Activated naive CD4-positive, alpha-beta T cell treated with anti-CD3 and anti-CD28 coated beads, Interleukin-2, amount 50 U/mL, for 24 hours (primary cell): ENCODE measurements around the gene RRM2.
A peak's percentile ranks its signal among the peaks of the same experiment; 100 is the strongest.

Experiments
- H3K27ac Mint-ChIP-seq: one replicate; pipeline ENCODE4 v1.8.0; 2021; ENCODE audit warnings: mild to moderate bottlenecking, mixed read lengths
- H3K27me3 Mint-ChIP-seq: one replicate; pipeline ENCODE4 v1.8.0; 2021; ENCODE audit warnings: mixed read lengths
- H3K36me3 Mint-ChIP-seq: one replicate; pipeline ENCODE4 v1.8.0; 2021; ENCODE audit warnings: mixed read lengths
- H3K4me1 Mint-ChIP-seq: one replicate; pipeline ENCODE4 v1.8.0; 2021; ENCODE audit warnings: mixed read lengths
- H3K4me3 Mint-ChIP-seq: one replicate; pipeline ENCODE4 v1.8.0; 2021; ENCODE audit warnings: mild to moderate bottlenecking, mixed read lengths
- H3K9me3 Mint-ChIP-seq: one replicate; pipeline ENCODE4 v1.8.0; 2021; ENCODE audit warnings: mixed read lengths

The RRM2 gene

GRCh38 chr2:10122500-10123280, at the start of gene RRM2:
RRM2 (plus strand) TSS chr2:10122739; CDS start chr2:10122799, 60 bp downstream.
- peaks cover 8% of the 10 kb centered on the region for H3K27me3 Mint-ChIP-seq
- H3K27ac Mint-ChIP-seq, result peak within 1 kb of the TSS; percentile 92
- no peaks in the 10 kb centered on the region for H3K36me3 Mint-ChIP-seq
- peaks cover 40% of the 10 kb centered on the region for H3K4me1 Mint-ChIP-seq
- no peaks in the 10 kb centered on the region for H3K9me3 Mint-ChIP-seq
- peak within 1 kb of the TSS; percentile 98 for H3K4me3 Mint-ChIP-seq

GRCh38 chr2:10073706-10074105, 48.8 kb upstream of the RRM2 start:
- Mint-ChIP-seq H3K27me3 (peaks cover 33% of the 10 kb centered on the region), H3K9me3 (no peaks in the 10 kb centered on the region), H3K4me1 (peaks cover 6% of the 10 kb centered on the region), H3K27ac (no peak overlapping the region), H3K36me3 (no peaks in the 10 kb centered on the region), H3K4me3 (no peak overlapping the region)

- Mint-ChIP-seq H3K4me3 (no peak overlapping the region), H3K9me3 (no peaks in the 10 kb centered on the region), H3K27me3 (peaks cover 39% of the 10 kb centered on the region), H3K36me3 (no peaks in the 10 kb centered on the region), H3K4me1 (peaks cover 12% of the 10 kb centered on the region), H3K27ac (no peak overlapping the region)
Measured at GRCh38 chr2:10075101-10075500, 47.4 kb upstream of the RRM2 start.

GRCh38 chr2:10075571-10076209, 46.8 kb upstream of the RRM2 start:
- H3K36me3 Mint-ChIP-seq, result no peaks in the 10 kb centered on the region
- no peak overlapping the region for H3K4me3 Mint-ChIP-seq
- H3K4me1 Mint-ChIP-seq, result peaks cover 12% of the 10 kb centered on the region
- no peaks in the 10 kb centered on the region for H3K9me3 Mint-ChIP-seq
- H3K27me3 Mint-ChIP-seq, result peaks cover 39% of the 10 kb centered on the region
- H3K27ac Mint-ChIP-seq, result no peak overlapping the region

- Mint-ChIP-seq H3K27ac (peak overlapping the region; percentile 38), H3K27me3 (peaks cover 43% of the 10 kb centered on the region), H3K4me1 (peaks cover 19% of the 10 kb centered on the region), H3K4me3 (no peak overlapping the region), H3K36me3 (no peaks in the 10 kb centered on the region), H3K9me3 (no peaks in the 10 kb centered on the region)
Measured at GRCh38 chr2:10076511-10076910, 46.0 kb upstream of the RRM2 start.

- Mint-ChIP-seq H3K36me3 (no peaks in the 10 kb centered on the region), H3K27ac (no peak overlapping the region), H3K9me3 (no peaks in the 10 kb centered on the region), H3K4me1 (peaks cover 19% of the 10 kb centered on the region), H3K27me3 (peaks cover 46% of the 10 kb centered on the region), H3K4me3 (no peak overlapping the region)
Measured at GRCh38 chr2:10076988-10077527, 45.5 kb upstream of the RRM2 start.

GRCh38 chr2:10078001-10078400, 44.5 kb upstream of the RRM2 start:
- Mint-ChIP-seq H3K27ac (peak overlapping the region; percentile 53), H3K9me3 (no peaks in the 10 kb centered on the region), H3K4me3 (no peak overlapping the region), H3K4me1 (peaks cover 14% of the 10 kb centered on the region), H3K27me3 (peaks cover 46% of the 10 kb centered on the region), H3K36me3 (no peaks in the 10 kb centered on the region)

- Mint-ChIP-seq H3K27me3 (peaks cover 54% of the 10 kb centered on the region), H3K9me3 (no peaks in the 10 kb centered on the region), H3K27ac (peak overlapping the region; percentile 66), H3K4me3 (peak overlapping the region; percentile 81), H3K4me1 (peaks cover 14% of the 10 kb centered on the region), H3K36me3 (no peaks in the 10 kb centered on the region)
Measured at GRCh38 chr2:10078704-10079265, 43.8 kb upstream of the RRM2 start.

- Mint-ChIP-seq H3K27ac (peak overlapping the region; percentile 66), H3K36me3 (no peaks in the 10 kb centered on the region), H3K27me3 (peaks cover 54% of the 10 kb centered on the region), H3K9me3 (no peaks in the 10 kb centered on the region), H3K4me3 (peak overlapping the region; percentile 81), H3K4me1 (peaks cover 14% of the 10 kb centered on the region)
Measured at GRCh38 chr2:10079266-10079869, 43.2 kb upstream of the RRM2 start.

GRCh38 chr2:10079870-10080535, 42.5 kb upstream of the RRM2 start, which contains the start of gene CYS1:
CYS1 (minus strand) TSS chr2:10080411; CDS start chr2:10080223, 188 bp downstream.
- peaks cover 14% of the 10 kb centered on the region for H3K4me1 Mint-ChIP-seq
- H3K36me3 Mint-ChIP-seq, result no peaks in the 10 kb centered on the region
- no peaks in the 10 kb centered on the region for H3K9me3 Mint-ChIP-seq
- H3K27ac Mint-ChIP-seq, result peak within 1 kb of the TSS; percentile 75
- H3K27me3 Mint-ChIP-seq, result peaks cover 56% of the 10 kb centered on the region
- H3K4me3 Mint-ChIP-seq, result peak within 1 kb of the TSS; percentile 81

- Mint-ChIP-seq H3K27me3 (peaks cover 56% of the 10 kb centered on the region), H3K4me1 (peaks cover 14% of the 10 kb centered on the region), H3K4me3 (peak overlapping the region; percentile 81), H3K36me3 (no peaks in the 10 kb centered on the region), H3K27ac (no peak overlapping the region), H3K9me3 (no peaks in the 10 kb centered on the region)
Measured at GRCh38 chr2:10080536-10081304, 41.8 kb upstream of the RRM2 start.

- H3K4me1 Mint-ChIP-seq, result peaks cover 14% of the 10 kb centered on the region
- H3K27me3 Mint-ChIP-seq, result peaks cover 43% of the 10 kb centered on the region
- no peaks in the 10 kb centered on the region for H3K36me3 Mint-ChIP-seq
- H3K27ac Mint-ChIP-seq, result no peak overlapping the region
- H3K4me3 Mint-ChIP-seq, result no peak overlapping the region
- H3K9me3 Mint-ChIP-seq, result no peaks in the 10 kb centered on the region
Measured at GRCh38 chr2:10083046-10083445, 39.5 kb upstream of the RRM2 start.

GRCh38 chr2:10083692-10084211, 38.8 kb upstream of the RRM2 start:
- no peaks in the 10 kb centered on the region for H3K9me3 Mint-ChIP-seq
- no peaks in the 10 kb centered on the region for H3K36me3 Mint-ChIP-seq
- H3K27ac Mint-ChIP-seq, result no peak overlapping the region
- peaks cover 13% of the 10 kb centered on the region for H3K4me1 Mint-ChIP-seq
- H3K27me3 Mint-ChIP-seq, result peaks cover 36% of the 10 kb centered on the region
- no peak overlapping the region for H3K4me3 Mint-ChIP-seq

GRCh38 chr2:10084223-10084865, 38.2 kb upstream of the RRM2 start:
- no peak overlapping the region for H3K27ac Mint-ChIP-seq
- H3K36me3 Mint-ChIP-seq, result no peaks in the 10 kb centered on the region
- H3K27me3 Mint-ChIP-seq, result peaks cover 33% of the 10 kb centered on the region
- no peaks in the 10 kb centered on the region for H3K9me3 Mint-ChIP-seq
- H3K4me1 Mint-ChIP-seq, result peaks cover 7% of the 10 kb centered on the region
- no peak overlapping the region for H3K4me3 Mint-ChIP-seq
